HepG2 (cell line): Measurements from ENCODE around the gene SFT2D1. TPM values are rescaled to one million over a fixed set of nuclear protein-coding genes. Genes with fewer than 3 reads are reported as not detected.

Experiments used
- CREM ChIP-seq, 2 experiments: sonication (generic) in 1 of 2; formaldehyde crosslinking in 1 of 2; IDR thresholded peaks; 2 replicates each; pipeline versions ENCODE4 v1.4.0 to v1.6.1; 2016 to 2020; ENCODE audit warnings: antibody characterized with exemption in 1 of 2, mild to moderate bottlenecking in 1 of 2, missing genetic modification reagents in 1 of 2
- FOXP4 ChIP-seq: sonication (generic); formaldehyde crosslinking; IDR thresholded peaks from 2 replicates; pipeline ENCODE4 v1.4.0; 2020; ENCODE audit warnings: missing genetic modification reagents
- GATA4 ChIP-seq: sonication (generic); IDR thresholded peaks from 2 replicates; pipeline ENCODE4 v1.6.1; 2016; ENCODE audit warnings: antibody characterized with exemption, low read depth, borderline replicate concordance
- HOMEZ ChIP-seq: IDR thresholded peaks from 2 replicates; pipeline ENCODE4 v1.6.1; 2016; ENCODE audit warnings: low read depth
- MATR3 ChIP-seq: sonication (generic); formaldehyde crosslinking; IDR thresholded peaks from 2 replicates; pipeline ENCODE4 v1.4.0; 2020; ENCODE audit warnings: missing genetic modification reagents
- PHF21A ChIP-seq: sonication (generic); formaldehyde crosslinking; IDR thresholded peaks from 2 replicates; pipeline ENCODE4 v1.5.0; 2020; ENCODE audit warnings: mild to moderate bottlenecking, missing genetic modification reagents
- PRDM15 ChIP-seq: sonication (generic); formaldehyde crosslinking; IDR thresholded peaks from 2 replicates; pipeline ENCODE4 v1.4.0; 2020; ENCODE audit warnings: missing genetic modification reagents
- TARDBP ChIP-seq: sonication (generic); formaldehyde crosslinking; IDR thresholded peaks from 2 replicates; pipeline ENCODE4 v1.8.0; 2022; ENCODE audit warnings: mild to moderate bottlenecking, missing genetic modification reagents
- ZBTB14 ChIP-seq: sonication (generic); formaldehyde crosslinking; IDR thresholded peaks from 2 replicates; pipeline ENCODE4 v1.4.0; 2020; ENCODE audit warnings: missing genetic modification reagents
- ZFYVE20 ChIP-seq: sonication (generic); formaldehyde crosslinking; IDR thresholded peaks from 2 replicates; pipeline ENCODE4 v1.8.0; 2023; ENCODE audit warnings: low read depth, mild to moderate bottlenecking, moderate library complexity, missing genetic modification reagents, borderline replicate concordance
- ZNF710 ChIP-seq: sonication (generic); formaldehyde crosslinking; IDR thresholded peaks from 2 replicates; pipeline ENCODE4 v1.5.0; 2020; ENCODE audit warnings: mild to moderate bottlenecking, missing genetic modification reagents, borderline replicate concordance
- polyA plus RNA-seq, 8 experiments: library from polyadenylated mRNA; depleted of rRNA in 3 of 8; stranded (reverse) in 7 of 8; unstranded in 1 of 8; fragments of >200 nt; fragmentation: Illumina TruSeq in 4 of 8; extraction: Trizol in 4 of 8; gene quantifications; 2 replicates each; pipeline versions ENCODE4 v1.2.1 to v1.2.3, GENCODE V29; 2011 to 2016; ENCODE audit warnings: low read depth in 4 of 8, missing spikeins in 1 of 8, mixed read lengths in 1 of 8; ENCODE audit not compliant: insufficient read depth in 1 of 8
- total RNA-seq, 5 experiments: library from RNA; depleted of rRNA; stranded (reverse); fragments of >200 nt; fragmentation: Illumina TruSeq; extraction: Trizol; gene quantifications; 2 replicates each; pipeline ENCODE4 v1.2.3, GENCODE V29; 2016; ENCODE audit warnings: low read depth in 1 of 5
- TF ChIP-seq, protein P1 (sequence below): IDR thresholded peaks from 2 replicates; pipeline ENCODE4 v1.6.1; 2016; ENCODE audit warnings: low read depth, missing genetic modification reagents, missing compliant biosample characterization

The SFT2D1 gene
- total and polyA plus RNA-seq, 2 of the 13 experiments (the other 11 are each of a cell fraction or from before 2014, with no cell fraction given), result 115 to 147 TPM

DNA sequence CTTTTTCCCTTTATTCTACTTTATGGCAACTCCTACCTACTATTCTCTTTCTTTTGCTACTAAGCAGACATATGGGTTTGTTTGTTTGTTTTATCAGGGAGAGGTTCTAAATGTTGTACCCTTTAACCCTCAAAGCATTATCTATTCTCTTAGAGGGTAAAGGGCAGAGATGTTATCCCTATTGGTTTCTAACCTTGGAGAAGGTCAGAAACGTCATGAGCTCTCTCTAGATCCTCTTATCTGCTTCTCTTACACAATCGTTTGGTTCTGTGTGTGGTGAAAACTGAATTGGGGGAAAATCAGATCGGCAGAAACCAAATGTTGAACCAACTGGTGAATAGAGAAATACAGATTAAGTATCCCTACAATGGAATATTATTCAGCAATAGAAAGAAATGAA lies 46.8 kb upstream of the SFT2D1 start (continued):
- peak; percentile 40; the same call in 1 of the 2 replicates for TF ChIP-seq TARDBP (CRISPR knock-in tag)
- 0 out of 2 replicates have a peak, but pooled peaks have one; percentile 29 for TF ChIP-seq PRDM15 (CRISPR knock-in tag)
- TF ChIP-seq ZBTB14 (CRISPR knock-in tag), result no peak
- peak; percentile 60; the same call in 1 of the 2 replicates for TF ChIP-seq ZNF710 (CRISPR knock-in tag)
- peak; percentile 70; the same call in 1 of the 2 replicates for TF ChIP-seq HOMEZ (CRISPR knock-in tag)
- peak; percentile 87 for TF ChIP-seq FOXP4 (CRISPR knock-in tag)
- TF ChIP-seq, protein P1, sequence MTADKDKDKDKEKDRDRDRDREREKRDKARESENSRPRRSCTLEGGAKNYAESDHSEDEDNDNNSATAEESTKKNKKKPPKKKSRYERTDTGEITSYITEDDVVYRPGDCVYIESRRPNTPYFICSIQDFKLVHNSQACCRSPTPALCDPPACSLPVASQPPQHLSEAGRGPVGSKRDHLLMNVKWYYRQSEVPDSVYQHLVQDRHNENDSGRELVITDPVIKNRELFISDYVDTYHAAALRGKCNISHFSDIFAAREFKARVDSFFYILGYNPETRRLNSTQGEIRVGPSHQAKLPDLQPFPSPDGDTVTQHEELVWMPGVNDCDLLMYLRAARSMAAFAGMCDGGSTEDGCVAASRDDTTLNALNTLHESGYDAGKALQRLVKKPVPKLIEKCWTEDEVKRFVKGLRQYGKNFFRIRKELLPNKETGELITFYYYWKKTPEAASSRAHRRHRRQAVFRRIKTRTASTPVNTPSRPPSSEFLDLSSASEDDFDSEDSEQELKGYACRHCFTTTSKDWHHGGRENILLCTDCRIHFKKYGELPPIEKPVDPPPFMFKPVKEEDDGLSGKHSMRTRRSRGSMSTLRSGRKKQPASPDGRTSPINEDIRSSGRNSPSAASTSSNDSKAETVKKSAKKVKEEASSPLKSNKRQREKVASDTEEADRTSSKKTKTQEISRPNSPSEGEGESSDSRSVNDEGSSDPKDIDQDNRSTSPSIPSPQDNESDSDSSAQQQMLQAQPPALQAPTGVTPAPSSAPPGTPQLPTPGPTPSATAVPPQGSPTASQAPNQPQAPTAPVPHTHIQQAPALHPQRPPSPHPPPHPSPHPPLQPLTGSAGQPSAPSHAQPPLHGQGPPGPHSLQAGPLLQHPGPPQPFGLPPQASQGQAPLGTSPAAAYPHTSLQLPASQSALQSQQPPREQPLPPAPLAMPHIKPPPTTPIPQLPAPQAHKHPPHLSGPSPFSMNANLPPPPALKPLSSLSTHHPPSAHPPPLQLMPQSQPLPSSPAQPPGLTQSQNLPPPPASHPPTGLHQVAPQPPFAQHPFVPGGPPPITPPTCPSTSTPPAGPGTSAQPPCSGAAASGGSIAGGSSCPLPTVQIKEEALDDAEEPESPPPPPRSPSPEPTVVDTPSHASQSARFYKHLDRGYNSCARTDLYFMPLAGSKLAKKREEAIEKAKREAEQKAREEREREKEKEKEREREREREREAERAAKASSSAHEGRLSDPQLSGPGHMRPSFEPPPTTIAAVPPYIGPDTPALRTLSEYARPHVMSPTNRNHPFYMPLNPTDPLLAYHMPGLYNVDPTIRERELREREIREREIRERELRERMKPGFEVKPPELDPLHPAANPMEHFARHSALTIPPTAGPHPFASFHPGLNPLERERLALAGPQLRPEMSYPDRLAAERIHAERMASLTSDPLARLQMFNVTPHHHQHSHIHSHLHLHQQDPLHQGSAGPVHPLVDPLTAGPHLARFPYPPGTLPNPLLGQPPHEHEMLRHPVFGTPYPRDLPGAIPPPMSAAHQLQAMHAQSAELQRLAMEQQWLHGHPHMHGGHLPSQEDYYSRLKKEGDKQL, result peak; percentile 47; the same call in 1 of the 2 replicates
- peak; percentile 79 for TF ChIP-seq CREM (IDR thresholded peaks at IDR 0.05)
- TF ChIP-seq CREM (CRISPR knock-in tag; IDR thresholded peaks at IDR 0.05), result no peak
- no peak for TF ChIP-seq MATR3 (CRISPR knock-in tag)
- TF ChIP-seq PHF21A, result peak; percentile 36; the same call in 1 of the 2 replicates
- TF ChIP-seq ZFYVE20 (CRISPR knock-in tag), result no peak
- TF ChIP-seq GATA4, result peak; percentile 75; the same call in 1 of the 2 replicates
